ENCODE results near the gene LCN15. TPM values are rescaled to one million over a fixed set of nuclear protein-coding genes. Genes with fewer than 3 reads are reported as not detected.

Gene LCN15
- total RNA-seq, 1 experiment from 2014 or later = not detected

- no peaks in the 10 kb centered on the region for H3K36me3 ChIP-seq (ENCODE audit: low read depth)
- intact Hi-C loops (cut with micrococcal nuclease; ENCODE audit: unreplicated experiment) = no loop called here
- CTCF ChIA-PET = no interaction called here
These were observed 46.9 kb downstream of the LCN15 start for GRCh38 chr9:136717399-136717798.

GRCh38 chr9:136714893-136715274, 49.4 kb downstream of the LCN15 start:
- CTCF ChIA-PET = no interaction called here

More at GRCh38 chr9:136717399-136717798, 46.9 kb downstream of the LCN15 start:
- H3K27ac ChIP-seq = no peak overlapping the region
- no peak overlapping the region for H2AFZ ChIP-seq
- H3K9me3 ChIP-seq (ENCODE audit: insufficient read depth, low read depth) = no peaks in the 10 kb centered on the region
- H4K20me1 ChIP-seq (ENCODE audit: insufficient read depth) = peaks cover 22% of the 10 kb centered on the region
- TF ChIP-seq EZH2 (IDR thresholded peaks at IDR 0.05; ENCODE audit: low read depth) (no peak), CTCF (conservative IDR thresholded peaks at IDR 0.05) (no peak)
- no peaks in the 10 kb centered on the region for H3K27me3 ChIP-seq (ENCODE audit: insufficient read depth, low read depth)
- peaks cover 10% of the 10 kb centered on the region; the same call in 1 of the 2 replicates for H3K79me2 ChIP-seq (ENCODE audit: low read depth)
- no TSS peak for BruUV-seq (replicated peaks)
- no peak overlapping the region for H3K4me3 ChIP-seq
- no peak for DNase-seq
- peaks cover 24% of the 10 kb centered on the region for H3F3A ChIP-seq (ENCODE audit: insufficient read depth, low read depth)
- peaks cover 10% of the 10 kb centered on the region for H3K4me1 ChIP-seq (replicated peaks; ENCODE audit: insufficient read depth)
- no peaks in the 10 kb centered on the region for H3K9me2 ChIP-seq (ENCODE audit: insufficient read depth)
- no peak overlapping the region for H3K4me2 ChIP-seq
- POLR2A ChIA-PET (ENCODE audit: unreplicated experiment) = no interaction called here

GRCh38 chr9:136714096-136714892, 50.0 kb downstream of the LCN15 start:
- H3K9me3 ChIP-seq (ENCODE audit: insufficient read depth, low read depth) = no peaks in the 10 kb centered on the region
- peaks cover 10% of the 10 kb centered on the region; the same call in 1 of the 2 replicates for H3K79me2 ChIP-seq (ENCODE audit: low read depth)
- BruUV-seq (replicated peaks) = no TSS peak
- CTCF ChIA-PET = no interaction called here
- peaks cover 10% of the 10 kb centered on the region for H3K4me1 ChIP-seq (replicated peaks; ENCODE audit: insufficient read depth)
- no peaks in the 10 kb centered on the region for H3K27me3 ChIP-seq (ENCODE audit: insufficient read depth, low read depth)
- no peak overlapping the region for H2AFZ ChIP-seq
- no peak for DNase-seq
- peaks cover 17% of the 10 kb centered on the region for H3F3A ChIP-seq (ENCODE audit: insufficient read depth, low read depth)
- intact Hi-C loops (cut with micrococcal nuclease; ENCODE audit: unreplicated experiment) = no loop called here
- no peak overlapping the region for H3K4me3 ChIP-seq
- POLR2A ChIA-PET (ENCODE audit: unreplicated experiment) = no interaction called here
- TF ChIP-seq EZH2 (IDR thresholded peaks at IDR 0.05; ENCODE audit: low read depth) (no peak), CTCF (conservative IDR thresholded peaks at IDR 0.05) (no peak)
- H4K20me1 ChIP-seq (ENCODE audit: insufficient read depth) = no peaks in the 10 kb centered on the region
- peak overlapping the region; percentile 91; the same call in 1 of the 2 replicates for H3K4me2 ChIP-seq
- no peak overlapping the region for H3K27ac ChIP-seq
- no peaks in the 10 kb centered on the region for H3K9me2 ChIP-seq (ENCODE audit: insufficient read depth)
- H3K36me3 ChIP-seq (ENCODE audit: low read depth) = no peaks in the 10 kb centered on the region

More at GRCh38 chr9:136714893-136715274, 49.4 kb downstream of the LCN15 start:
- peaks cover 17% of the 10 kb centered on the region for H3F3A ChIP-seq (ENCODE audit: insufficient read depth, low read depth)
- no TSS peak for BruUV-seq (replicated peaks)
- H3K27me3 ChIP-seq (ENCODE audit: insufficient read depth, low read depth) = no peaks in the 10 kb centered on the region
- H3K9me2 ChIP-seq (ENCODE audit: insufficient read depth) = no peaks in the 10 kb centered on the region
- peaks cover 10% of the 10 kb centered on the region for H3K4me1 ChIP-seq (replicated peaks; ENCODE audit: insufficient read depth)
- no peak for DNase-seq
- POLR2A ChIA-PET (ENCODE audit: unreplicated experiment) = no interaction called here
- H3K79me2 ChIP-seq (ENCODE audit: low read depth) = peaks cover 10% of the 10 kb centered on the region; the same call in 1 of the 2 replicates
- H3K36me3 ChIP-seq (ENCODE audit: low read depth) = no peaks in the 10 kb centered on the region
- no peaks in the 10 kb centered on the region for H4K20me1 ChIP-seq (ENCODE audit: insufficient read depth)
- intact Hi-C loops (cut with micrococcal nuclease; ENCODE audit: unreplicated experiment) = no loop called here
- no peak overlapping the region for H2AFZ ChIP-seq
- no peaks in the 10 kb centered on the region for H3K9me3 ChIP-seq (ENCODE audit: insufficient read depth, low read depth)
- H3K27ac ChIP-seq = no peak overlapping the region
- H3K4me2 ChIP-seq = no peak overlapping the region
- TF ChIP-seq EZH2 (IDR thresholded peaks at IDR 0.05; ENCODE audit: low read depth) = no peak
- no peak for TF ChIP-seq CTCF (conservative IDR thresholded peaks at IDR 0.05)
- no peak overlapping the region for H3K4me3 ChIP-seq
